Prostate gland (tissue), 2 donors: ENCODE data around the gene LRRC4B. TPM values are rescaled to one million over a fixed set of nuclear protein-coding genes. Genes with fewer than 3 reads are reported as not detected.

Experiments
- DNase-seq: peaks from one replicate; pipeline ENCODE4 v3.0.0-alpha.2; 2019; ENCODE audit warnings: low spot score
- H3K27ac ChIP-seq, 2 donors: fragments of 200-600 bp; sonication (generic); 2 replicates each; pipeline ENCODE4 v1.5.1; 2017 to 2019
- H3K27me3 ChIP-seq: fragments of 200-600 bp; sonication (generic); replicated peaks from 2 replicates; pipeline ENCODE4 v1.5.1; 2019; ENCODE audit not compliant: insufficient read depth
- H3K36me3 ChIP-seq, 2 donors: fragments of 200-600 bp; sonication (generic); 1 replicate in 1 of 2; 2 replicates in 1 of 2; pipeline versions ENCODE4 v1.5.1 to v1.8.1; 2017 to 2019
- H3K4me1 ChIP-seq: fragments of 200-600 bp; sonication (generic); replicated peaks from 2 replicates; pipeline ENCODE4 v1.5.1; 2019
- H3K4me3 ChIP-seq, 2 donors: fragments of 200-600 bp; sonication (generic); 2 replicates each; pipeline ENCODE4 v1.5.1; 2017 to 2019
- H3K9me3 ChIP-seq: fragments of 200-600 bp; sonication (generic); 2 replicates; pipeline ENCODE4 v1.5.1; 2017
- POLR2A ChIP-seq: fragments of 450-650 bp; IDR thresholded peaks from one replicate; pipeline ENCODE4 v1.6.1; 2016; ENCODE audit warnings: antibody characterized with exemption, mild to moderate bottlenecking
- POLR2AphosphoS5 ChIP-seq: sonication (generic); formaldehyde crosslinking; IDR thresholded peaks from one replicate; pipeline ENCODE4 v1.6.1; 2017; ENCODE audit warnings: antibody characterized with exemption
- WGBS: methylation state at CpG from one replicate; pipeline ENCODE4 v1.1.5; 2018; 5-methylcytosine and 5-hydroxymethylcytosine counted together
- intact Hi-C: fragments of 100-400 bp; cut with DNase I; formaldehyde crosslinking; loops from one replicate; pipeline ENCODE4 v1.14.2; 2022
- total RNA-seq, 2 donors: library from RNA; depleted of rRNA; stranded (reverse); fragments of >200 nt; gene quantifications; one replicate each; pipeline ENCODE4 v1.1.0, GENCODE V29; 2016
- TF ChIP-seq, protein P1 (sequence below), 4 experiments: fragments of 200-600 bp in 2 of 4; fragments of 450-650 bp in 2 of 4; sonication (generic) in 2 of 4; IDR thresholded peaks; 1 replicate in 3 of 4; 2 replicates in 1 of 4; pipeline ENCODE4 v1.5.1; 2016 to 2019; ENCODE audit warnings: antibody characterized with exemption in 4 of 4, mild to moderate bottlenecking in 2 of 4, moderate library complexity in 2 of 4

The LRRC4B gene
- total RNA-seq, 2 donors from 2014 or later = 5.6 to 7.9 TPM

DNA sequence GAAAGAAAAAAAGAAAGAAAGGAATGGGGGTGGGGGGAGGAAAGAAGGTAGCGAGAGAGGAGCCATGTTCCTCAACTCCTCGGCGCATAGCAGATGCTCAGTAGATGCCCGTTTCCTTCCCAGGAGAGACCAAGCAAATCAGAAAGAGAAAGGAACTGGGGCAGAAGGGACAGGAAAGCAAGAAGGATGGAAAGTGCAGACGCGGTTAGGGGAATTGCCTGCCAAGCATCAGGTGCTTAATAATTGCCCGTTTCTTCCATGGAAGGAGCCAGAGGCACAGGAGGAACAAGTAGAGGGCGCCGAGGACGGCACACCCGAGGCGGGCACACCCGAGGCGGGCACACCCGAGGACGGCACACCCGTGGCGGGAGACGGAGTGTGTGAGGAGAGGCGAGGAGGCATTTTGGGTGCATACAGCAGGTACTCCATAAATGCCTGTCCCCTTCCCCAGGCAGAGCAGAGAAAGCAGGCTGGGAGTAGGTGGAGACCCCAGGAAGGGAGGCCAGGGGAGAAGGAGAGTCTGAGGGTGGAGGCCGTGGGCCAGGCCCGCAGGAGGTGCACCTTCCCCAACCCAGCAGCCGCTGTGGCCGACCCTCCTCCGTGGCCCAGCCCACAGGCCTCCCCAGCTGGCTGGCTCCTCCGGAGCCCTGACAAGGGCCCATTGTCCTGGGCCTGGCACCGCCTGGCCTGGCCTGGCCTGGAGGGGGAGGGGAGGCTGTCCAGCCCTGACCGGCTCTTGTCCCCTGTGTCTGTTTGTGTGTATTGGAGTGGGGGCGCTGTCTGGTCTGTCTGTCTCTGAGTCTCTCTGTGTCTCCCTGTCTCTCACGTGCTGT, 71.8 kb downstream of the LRRC4B start:
- DNase-seq = no peak
- Histone ChIP-seq H3K27me3 (no peaks in the 10 kb centered on the region), H3K27ac (no peak overlapping the region), H3K4me3 (no peak overlapping the region), H3K9me3 (no peaks in the 10 kb centered on the region), H3K4me1 (no peaks in the 10 kb centered on the region), H3K36me3 (no peaks in the 10 kb centered on the region)
- TF ChIP-seq, protein P1, sequence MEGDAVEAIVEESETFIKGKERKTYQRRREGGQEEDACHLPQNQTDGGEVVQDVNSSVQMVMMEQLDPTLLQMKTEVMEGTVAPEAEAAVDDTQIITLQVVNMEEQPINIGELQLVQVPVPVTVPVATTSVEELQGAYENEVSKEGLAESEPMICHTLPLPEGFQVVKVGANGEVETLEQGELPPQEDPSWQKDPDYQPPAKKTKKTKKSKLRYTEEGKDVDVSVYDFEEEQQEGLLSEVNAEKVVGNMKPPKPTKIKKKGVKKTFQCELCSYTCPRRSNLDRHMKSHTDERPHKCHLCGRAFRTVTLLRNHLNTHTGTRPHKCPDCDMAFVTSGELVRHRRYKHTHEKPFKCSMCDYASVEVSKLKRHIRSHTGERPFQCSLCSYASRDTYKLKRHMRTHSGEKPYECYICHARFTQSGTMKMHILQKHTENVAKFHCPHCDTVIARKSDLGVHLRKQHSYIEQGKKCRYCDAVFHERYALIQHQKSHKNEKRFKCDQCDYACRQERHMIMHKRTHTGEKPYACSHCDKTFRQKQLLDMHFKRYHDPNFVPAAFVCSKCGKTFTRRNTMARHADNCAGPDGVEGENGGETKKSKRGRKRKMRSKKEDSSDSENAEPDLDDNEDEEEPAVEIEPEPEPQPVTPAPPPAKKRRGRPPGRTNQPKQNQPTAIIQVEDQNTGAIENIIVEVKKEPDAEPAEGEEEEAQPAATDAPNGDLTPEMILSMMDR (IDR thresholded peaks at IDR 0.05) = no peak
- no peak for TF ChIP-seq POLR2A
- TF ChIP-seq POLR2AphosphoS5 = no peak
- 66% methylated on average over 30 of the region's 30 CpGs for WGBS
- intact Hi-C loops = no loop called here

DNA sequence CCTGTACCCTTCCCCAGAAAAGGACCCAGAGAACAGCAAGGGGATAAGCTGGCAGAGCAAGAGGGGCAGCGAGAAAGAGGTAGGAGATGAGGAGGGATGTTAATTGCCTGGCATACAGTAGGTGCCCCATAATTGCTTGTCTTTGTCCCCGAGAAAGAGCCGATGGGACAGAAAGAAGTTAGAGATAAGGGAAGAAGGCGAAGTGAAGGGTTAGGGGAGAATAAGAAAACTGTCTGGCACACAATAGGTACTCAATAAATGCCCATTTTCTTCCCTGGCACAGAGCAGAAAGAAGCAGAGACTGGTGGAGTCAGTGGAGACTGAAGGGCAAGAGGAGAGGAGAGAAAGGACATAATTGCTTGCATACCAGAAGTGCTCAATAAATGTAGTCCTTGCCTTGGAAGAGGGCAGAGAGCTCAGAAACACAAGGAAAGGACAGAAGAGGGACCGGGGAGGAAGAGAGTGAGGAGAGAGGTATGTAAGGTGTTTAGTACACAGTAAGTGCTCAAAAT, 73.2 kb downstream of the LRRC4B start:
- no peak overlapping the region for H3K4me3 ChIP-seq
- DNase-seq = no peak
- WGBS = 87% methylated on average over 5 of the region's 5 CpGs
- H3K9me3 ChIP-seq = no peaks in the 10 kb centered on the region
- H3K4me1 ChIP-seq = no peaks in the 10 kb centered on the region
- H3K27me3 ChIP-seq = no peaks in the 10 kb centered on the region
- TF ChIP-seq, protein P1 (IDR thresholded peaks at IDR 0.05) = no peak
- no peak for TF ChIP-seq POLR2A
- no peak for TF ChIP-seq POLR2AphosphoS5
- H3K27ac ChIP-seq = no peak overlapping the region
- no peaks in the 10 kb centered on the region for H3K36me3 ChIP-seq
- intact Hi-C loops = no loop called here

DNA sequence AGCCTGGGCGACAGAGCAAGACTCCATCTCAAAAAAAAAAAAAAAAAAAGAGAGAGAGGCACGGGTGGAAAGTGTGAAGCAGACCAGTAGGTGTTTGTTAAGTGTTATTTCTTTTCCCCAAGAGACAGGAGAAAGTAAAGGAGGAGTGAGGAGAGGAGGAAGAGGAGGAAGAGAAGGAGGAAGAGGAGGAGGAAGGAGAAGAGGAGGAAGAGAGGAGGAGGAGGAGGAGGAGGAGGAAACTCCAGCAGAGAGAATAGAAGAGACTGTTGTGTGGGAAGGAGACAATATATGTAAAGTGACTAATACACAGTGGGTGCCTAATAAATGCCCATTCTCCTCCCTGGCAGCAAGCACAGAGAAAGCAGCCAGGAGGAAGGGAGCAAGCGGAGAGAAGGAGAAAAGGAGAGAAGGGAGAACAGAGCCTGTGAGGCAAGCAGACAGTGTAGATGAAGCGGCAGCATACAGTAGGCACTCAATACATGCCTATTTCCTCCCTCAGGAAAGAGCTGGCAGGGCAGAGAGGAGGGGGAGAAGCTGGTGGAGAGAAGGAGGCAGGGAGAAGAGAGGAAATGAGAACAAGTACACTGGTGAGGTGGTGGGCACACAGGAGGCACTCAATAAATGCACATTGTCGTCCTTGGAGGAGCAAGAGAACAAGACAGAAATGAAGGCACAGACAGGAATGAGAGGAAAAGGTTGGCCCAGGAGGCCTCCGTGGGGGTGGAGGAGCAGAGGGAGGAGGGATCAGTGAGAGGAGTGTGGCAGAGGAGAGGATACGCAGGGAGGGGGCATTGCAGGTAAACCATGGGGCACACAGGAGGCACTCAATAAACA, 73.8 kb downstream of the LRRC4B start:
- no peaks in the 10 kb centered on the region for H3K27me3 ChIP-seq
- no peak overlapping the region for H3K27ac ChIP-seq
- 59% methylated on average over 7 of the region's 7 CpGs for WGBS
- no peaks in the 10 kb centered on the region for H3K9me3 ChIP-seq
- H3K4me3 ChIP-seq = no peak overlapping the region
- TF ChIP-seq POLR2A (no peak), POLR2AphosphoS5 (no peak)
- TF ChIP-seq, protein P1 (IDR thresholded peaks at IDR 0.05) = no peak
- DNase-seq = no peak
- no peaks in the 10 kb centered on the region for H3K4me1 ChIP-seq
- no peaks in the 10 kb centered on the region for H3K36me3 ChIP-seq
- intact Hi-C loops = no loop called here

- Histone ChIP-seq H3K27me3 (no peaks in the 10 kb centered on the region), H3K36me3 (no peaks in the 10 kb centered on the region), H3K4me3 (no peak overlapping the region), H3K4me1 (no peaks in the 10 kb centered on the region), H3K27ac (no peak overlapping the region), H3K9me3 (no peaks in the 10 kb centered on the region)
- DNase-seq = no peak
- 65% methylated on average over 8 of the region's 8 CpGs for WGBS
- intact Hi-C loops = no loop called here
- TF ChIP-seq POLR2A (no peak), POLR2AphosphoS5 (no peak)
- TF ChIP-seq, protein P1 (IDR thresholded peaks at IDR 0.05) = no peak
These were observed 75.1 kb downstream of the LRRC4B start for GRCh38 chr19:50493171-50493570.
